Keratinocyte (primary cell): ENCODE measurements around the gene PRODH2. TPM values are rescaled to one million over a fixed set of nuclear protein-coding genes. Genes with fewer than 3 reads are reported as not detected.

Source experiments
- DNase-seq: peaks from one replicate; pipeline ENCODE4 v3.0.0-alpha.2; 2011; ENCODE audit warnings: low read depth, missing footprints, low spot score
- FAIRE-seq: peaks from 2 replicates; lab custom pipeline; 2011; peaks lifted over from hg19 to GRCh38; lab: Jason Lieb, UNC
- H2AFZ ChIP-seq: 2 replicates; pipeline ENCODE4 v1.6.0; 2012; ENCODE audit warnings: low read length, control low read depth, inconsistent platforms; ENCODE audit not compliant: control insufficient read depth
- H3K27ac ChIP-seq: 2 replicates; pipeline ENCODE4 v1.5.1; 2011; ENCODE audit warnings: low read length; ENCODE audit not compliant: control insufficient read depth, insufficient read depth
- H3K27me3 ChIP-seq: 3 replicates; pipeline ENCODE4 v1.6.0; 2011; ENCODE audit warnings: low read length; ENCODE audit not compliant: control insufficient read depth, insufficient read depth; ENCODE audit errors: extremely low read depth
- H3K36me3 ChIP-seq, 2 experiments: 2 replicates in 1 of 2; 3 replicates in 1 of 2; pipeline ENCODE4 v1.5.1; 2011; ENCODE audit warnings: low read length in 2 of 2, mild to moderate bottlenecking in 1 of 2; ENCODE audit not compliant: control insufficient read depth in 2 of 2, insufficient read depth in 2 of 2; ENCODE audit errors: extremely low read depth in 1 of 2
- H3K4me1 ChIP-seq: 3 replicates; pipeline ENCODE4 v1.5.1; 2011; ENCODE audit warnings: low read length; ENCODE audit not compliant: control insufficient read depth, insufficient read depth; ENCODE audit errors: extremely low read depth
- H3K4me2 ChIP-seq: 3 replicates; pipeline ENCODE4 v1.6.0; 2011; ENCODE audit warnings: low read depth, low read length; ENCODE audit not compliant: control insufficient read depth, insufficient read depth; ENCODE audit errors: extremely low read depth
- H3K4me3 ChIP-seq, 3 experiments: fragments of 200-600 bp in 1 of 3; sonication (generic) in 1 of 3; 2 replicates in 2 of 3; 3 replicates in 1 of 3; pipeline ENCODE4 v1.5.1; 2011 to 2016; ENCODE audit warnings: low read length in 3 of 3, mild to moderate bottlenecking in 3 of 3, control low read depth in 2 of 3, inconsistent platforms in 1 of 3, low read depth in 1 of 3, mixed read lengths in 1 of 3, mixed run types in 1 of 3, moderate library complexity in 1 of 3; ENCODE audit not compliant: control insufficient read depth in 2 of 3, insufficient read depth in 2 of 3; ENCODE audit errors: extremely low read depth in 1 of 3
- H3K79me2 ChIP-seq: 2 replicates; pipeline ENCODE4 v1.6.0; 2012; ENCODE audit warnings: low read length; ENCODE audit not compliant: control insufficient read depth, insufficient read depth
- H3K9ac ChIP-seq: 3 replicates; pipeline ENCODE4 v1.6.0; 2011; ENCODE audit warnings: low read length; ENCODE audit not compliant: control insufficient read depth, insufficient read depth; ENCODE audit errors: extremely low read depth
- H3K9me1 ChIP-seq: 3 replicates; pipeline ENCODE4 v1.6.0; 2011; ENCODE audit warnings: low read length; ENCODE audit not compliant: control insufficient read depth, insufficient read depth; ENCODE audit errors: extremely low read depth
- H3K9me3 ChIP-seq: 2 replicates; pipeline ENCODE4 v1.5.1; 2012; ENCODE audit warnings: low read depth, low read length; ENCODE audit not compliant: control insufficient read depth
- H4K20me1 ChIP-seq: 3 replicates; pipeline ENCODE4 v1.6.0; 2011; ENCODE audit warnings: low read length; ENCODE audit not compliant: control insufficient read depth, insufficient read depth; ENCODE audit errors: extremely low read depth
- CTCF ChIP-seq, 3 experiments: IDR thresholded peaks in 1 of 3; conservative IDR thresholded peaks in 1 of 3; optimal IDR thresholded peaks in 1 of 3; 2 replicates in 2 of 3; 3 replicates in 1 of 3; pipeline versions ENCODE3 to v1.5.1; 2011; ENCODE audit warnings: low read length in 3 of 3, mild to moderate bottlenecking in 3 of 3, moderate library complexity in 2 of 3, control low read depth in 1 of 3, inconsistent platforms in 1 of 3; ENCODE audit not compliant: insufficient read depth in 2 of 3; ENCODE audit errors: extremely low read depth in 1 of 3
- EZH2 ChIP-seq: IDR thresholded peaks from one replicate; pipeline ENCODE4 v1.6.1; 2012; ENCODE audit warnings: inconsistent platforms, mild to moderate bottlenecking, low read length, moderate library complexity
- dilution Hi-C: fragments of 300-500 bp; cut with MboI; formaldehyde crosslinking; loops from one replicate; pipeline ENCODE4 v1.7.0; 2020; ENCODE audit warnings: low sequenced_read_pairs; ENCODE audit not compliant: extremely low pct_ligation_motif_present
- polyA plus RNA-seq, 5 experiments: library from polyadenylated mRNA; depleted of rRNA in 3 of 5; stranded (reverse) in 3 of 5; stranded (forward) in 1 of 5; unstranded in 1 of 5; fragments of >200 nt; gene quantifications; 1 replicate in 1 of 5; 2 replicates in 3 of 5; 3 replicates in 1 of 5; pipeline versions ENCODE4 v1.2.1 to v1.2.3, GENCODE V29; 2011 to 2012; ENCODE audit warnings: missing spikeins in 2 of 5, low read depth in 1 of 5, low replicate concordance in 1 of 5

Gene PRODH2
- polyA plus RNA-seq, 1 donor (not counting 4 experiments of a cell fraction or from before 2014, with no cell fraction given), result not detected

GRCh38 chr19:35801828-35802227 is 10.8 kb downstream of the PRODH2 start:
- no peaks in the 10 kb centered on the region for H3K4me1 ChIP-seq
- no peak overlapping the region for H3K4me3 ChIP-seq
- no peaks in the 10 kb centered on the region for H3K9me1 ChIP-seq
- FAIRE-seq, result no peak
- no peak overlapping the region for H2AFZ ChIP-seq
- no peak overlapping the region for H3K27ac ChIP-seq
- no peak overlapping the region for H3K9ac ChIP-seq
- no peaks in the 10 kb centered on the region for H3K9me3 ChIP-seq
- TF ChIP-seq EZH2, result no peak
- no peak for TF ChIP-seq CTCF (optimal IDR thresholded peaks at IDR 0.05 in 1 of 3, IDR thresholded peaks at IDR 0.05 in 1 of 3, conservative IDR thresholded peaks at IDR 0.05 in 1 of 3; ENCODE audit: extremely low read depth in 1 of 3, insufficient read depth in 2 of 3, low read length in 3 of 3)
- H3K27me3 ChIP-seq, result peaks cover 14% of the 10 kb centered on the region
- no peaks in the 10 kb centered on the region for H3K79me2 ChIP-seq
- no peak overlapping the region for H3K4me2 ChIP-seq
- dilution Hi-C loops, result no loop called here
- H4K20me1 ChIP-seq, result no peaks in the 10 kb centered on the region
- no peak for DNase-seq
- H3K36me3 ChIP-seq, result no peaks in the 10 kb centered on the region

DNA sequence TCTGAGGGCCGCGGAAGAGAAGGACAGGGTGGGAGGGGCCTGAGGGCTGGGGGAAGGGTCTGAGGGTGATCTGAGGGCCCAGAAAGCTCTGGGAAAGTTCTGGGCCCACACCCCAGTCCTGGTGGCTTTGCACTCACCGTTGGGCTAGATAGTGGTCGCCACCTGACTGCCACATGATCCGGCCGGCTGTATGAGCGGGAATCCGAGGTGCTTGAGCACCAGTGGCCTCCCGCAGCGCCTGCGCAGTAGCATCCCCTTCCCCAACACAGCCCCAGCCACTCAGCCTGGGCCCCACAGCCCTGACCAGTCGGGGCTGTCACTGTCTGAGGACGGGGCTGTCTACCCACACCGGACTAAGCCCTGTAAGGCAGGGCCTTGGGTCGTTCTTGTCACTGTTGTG is 15.0 kb downstream of the PRODH2 start:
- Histone ChIP-seq H4K20me1 (no peaks in the 10 kb centered on the region), H3K9ac (no peak overlapping the region), H3K9me3 (no peaks in the 10 kb centered on the region), H3K36me3 (no peaks in the 10 kb centered on the region), H3K4me3 (no peak overlapping the region), H3K4me1 (no peaks in the 10 kb centered on the region), H3K27me3 (peaks cover 19% of the 10 kb centered on the region), H3K9me1 (no peaks in the 10 kb centered on the region), H3K79me2 (no peaks in the 10 kb centered on the region), H3K4me2 (no peak overlapping the region), H2AFZ (no peak overlapping the region), H3K27ac (no peak overlapping the region)
- dilution Hi-C loops, result no loop called here
- DNase-seq (no peak), FAIRE-seq (no peak)
- TF ChIP-seq CTCF (optimal IDR thresholded peaks at IDR 0.05 in 1 of 3, IDR thresholded peaks at IDR 0.05 in 1 of 3, conservative IDR thresholded peaks at IDR 0.05 in 1 of 3; ENCODE audit: extremely low read depth in 1 of 3, insufficient read depth in 2 of 3, low read length in 3 of 3) (no peak), EZH2 (no peak)
